GM23248 (cell line): ENCODE measurements around the gene PNKD. TPM values are rescaled to one million over a fixed set of nuclear protein-coding genes. Genes with fewer than 3 reads are reported as not detected.

Source experiments
- DNase-seq: peaks from one replicate; pipeline ENCODE4 v3.0.0-alpha.2; 2015
- H2AFZ ChIP-seq: fragments of 200-600 bp; sonication (generic); 2 replicates; pipeline ENCODE4 v1.6.1; 2016; ENCODE audit warnings: antibody characterized with exemption
- H3F3A ChIP-seq: fragments of 200-600 bp; sonication (generic); 2 replicates; pipeline ENCODE4 v1.6.1; 2016; ENCODE audit warnings: mild to moderate bottlenecking, antibody characterized with exemption, mixed run types; ENCODE audit not compliant: insufficient read depth
- H3K27ac ChIP-seq: fragments of 200-600 bp; sonication (generic); 2 replicates; pipeline ENCODE4 v1.5.1; 2016; ENCODE audit warnings: mild to moderate bottlenecking
- H3K27me3 ChIP-seq: fragments of 200-600 bp; sonication (generic); replicated peaks from 2 replicates; pipeline ENCODE4 v1.6.1; 2016; ENCODE audit warnings: mild to moderate bottlenecking; ENCODE audit not compliant: insufficient read depth
- H3K36me3 ChIP-seq: fragments of 200-600 bp; sonication (generic); 2 replicates; pipeline ENCODE4 v1.6.1; 2016; ENCODE audit warnings: low read depth, mild to moderate bottlenecking
- H3K4me1 ChIP-seq: fragments of 200-600 bp; sonication (generic); 2 replicates; pipeline ENCODE4 v1.6.1; 2016; ENCODE audit warnings: mild to moderate bottlenecking; ENCODE audit not compliant: insufficient read depth
- H3K4me2 ChIP-seq: fragments of 200-600 bp; sonication (generic); one replicate; pipeline ENCODE4 v1.6.1; 2016; ENCODE audit warnings: mild to moderate bottlenecking; ENCODE audit not compliant: unreplicated experiment
- H3K4me3 ChIP-seq: fragments of 200-600 bp; sonication (generic); 2 replicates; pipeline ENCODE4 v1.5.1; 2016; ENCODE audit warnings: mild to moderate bottlenecking
- H3K79me2 ChIP-seq: fragments of 200-600 bp; sonication (generic); 2 replicates; pipeline ENCODE4 v1.6.1; 2016; ENCODE audit warnings: mild to moderate bottlenecking; ENCODE audit not compliant: insufficient read depth
- H3K9ac ChIP-seq: fragments of 200-600 bp; sonication (generic); 2 replicates; pipeline ENCODE4 v1.6.1; 2016; ENCODE audit warnings: mild to moderate bottlenecking
- H3K9me2 ChIP-seq: fragments of 200-600 bp; sonication (generic); 2 replicates; pipeline ENCODE4 v1.6.1; 2016; ENCODE audit warnings: mixed run types, mild to moderate bottlenecking, moderate library complexity; ENCODE audit not compliant: insufficient read depth
- H3K9me3 ChIP-seq: fragments of 200-600 bp; sonication (generic); one replicate; pipeline ENCODE4 v1.6.1; 2017; ENCODE audit warnings: low read depth
- H4K20me1 ChIP-seq: fragments of 200-600 bp; sonication (generic); 2 replicates; pipeline ENCODE4 v1.6.0; 2016; ENCODE audit not compliant: insufficient read depth
- EZH2 ChIP-seq: fragments of 200-600 bp; sonication (generic); IDR thresholded peaks from 2 replicates; pipeline ENCODE4 v1.6.1; 2018; ENCODE audit warnings: antibody characterized with exemption, mild to moderate bottlenecking; ENCODE audit not compliant: insufficient read depth, poor library complexity, severe bottlenecking
- EZH2phosphoT487 ChIP-seq: fragments of 200-600 bp; sonication (generic); IDR thresholded peaks from 2 replicates; pipeline ENCODE4 v1.6.1; 2018; ENCODE audit warnings: antibody characterized with exemption, moderate library complexity, mild to moderate bottlenecking, low read depth; ENCODE audit not compliant: insufficient read depth
- WGBS, 2 experiments: methylation state at CpG; one replicate each; pipeline ENCODE4 v1.1.6; 2015 to 2017; ENCODE audit warnings: low lambda C conversion rate in 2 of 2, low coverage in 1 of 2; ENCODE audit errors: missing lambda C conversion rate in 2 of 2; 5-methylcytosine and 5-hydroxymethylcytosine counted together
- in situ Hi-C: fragments of 300-500 bp; cut with MboI; formaldehyde crosslinking; loops from 2 replicates; pipeline ENCODE4 v1.15.0; 2020
- polyA plus RNA-seq: library from polyadenylated mRNA; unstranded; fragments of >200 nt; fragmentation: Nextera tagmentation; extraction: Ambion mirVana; gene quantifications from 2 replicates; pipeline ENCODE4 v1.2.1, GENCODE V29; 2016
- total RNA-seq: library from RNA; depleted of rRNA; stranded (reverse); fragments of >200 nt; shearing (Covaris generic); gene quantifications from 2 replicates; pipeline ENCODE4 v1.2.3, GENCODE V29; 2014

Gene PNKD
- total and polyA plus RNA-seq, 2 experiments from 2014 or later = 28.6 to 82.7 TPM

DNA sequence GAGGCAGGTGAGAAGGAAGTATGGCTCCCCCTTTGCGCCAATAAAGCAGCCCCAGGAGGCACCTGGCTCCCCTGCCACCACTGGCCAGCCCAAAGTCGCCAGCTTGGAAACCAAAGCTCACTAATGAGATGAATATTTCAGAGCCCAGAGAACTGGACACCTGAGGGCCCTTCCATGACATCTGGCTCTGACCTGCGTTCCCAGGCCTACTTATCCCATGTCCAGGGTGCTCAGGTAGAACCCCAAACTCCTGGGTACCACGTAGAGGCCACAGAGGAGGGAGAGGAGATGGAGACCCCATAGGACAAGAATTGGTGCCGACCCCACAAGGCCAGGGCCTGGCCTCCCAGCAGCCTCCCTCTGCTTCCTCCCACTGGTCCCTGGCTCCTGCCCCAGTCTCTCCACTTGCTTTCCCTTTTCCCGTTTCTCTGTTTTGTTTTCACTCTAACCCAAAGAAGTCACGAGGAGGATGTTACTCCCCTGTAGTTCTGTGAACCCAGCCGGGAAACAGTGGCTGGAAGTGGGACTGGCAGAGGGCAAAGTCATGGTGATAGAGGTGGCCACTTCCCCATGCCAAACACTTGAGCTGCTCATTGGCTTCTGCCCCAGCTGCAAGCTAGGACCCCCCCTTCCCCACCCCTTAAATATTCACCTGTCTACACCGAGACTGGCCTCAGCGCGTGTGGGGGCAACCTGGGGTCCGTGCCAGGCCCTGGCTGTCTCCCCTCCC is 21.2 kb downstream of the PNKD start:
- Histone ChIP-seq H3K27ac (peak overlapping the region; percentile 81), H4K20me1 (no peaks in the 10 kb centered on the region), H3K9me3 (no peaks in the 10 kb centered on the region), H3F3A (peaks cover 26% of the 10 kb centered on the region), H3K4me2 (peak overlapping the region; percentile 92), H3K36me3 (no peaks in the 10 kb centered on the region), H3K79me2 (peaks cover 56% of the 10 kb centered on the region), H3K4me1 (peaks cover 33% of the 10 kb centered on the region), H3K9ac (peak overlapping the region; percentile 93), H3K27me3 (no peaks in the 10 kb centered on the region), H3K4me3 (peak overlapping the region; percentile 89), H2AFZ (peak overlapping the region; percentile 95), H3K9me2 (no peaks in the 10 kb centered on the region)
- TF ChIP-seq EZH2 = no peak
- TF ChIP-seq EZH2phosphoT487 = no peak
- DNase-seq = peak; percentile 55
- 18% methylated on average over 11 to 12 of the region's 12 CpGs for WGBS, 2 experiments
- in situ Hi-C loops = no loop called here

DNA sequence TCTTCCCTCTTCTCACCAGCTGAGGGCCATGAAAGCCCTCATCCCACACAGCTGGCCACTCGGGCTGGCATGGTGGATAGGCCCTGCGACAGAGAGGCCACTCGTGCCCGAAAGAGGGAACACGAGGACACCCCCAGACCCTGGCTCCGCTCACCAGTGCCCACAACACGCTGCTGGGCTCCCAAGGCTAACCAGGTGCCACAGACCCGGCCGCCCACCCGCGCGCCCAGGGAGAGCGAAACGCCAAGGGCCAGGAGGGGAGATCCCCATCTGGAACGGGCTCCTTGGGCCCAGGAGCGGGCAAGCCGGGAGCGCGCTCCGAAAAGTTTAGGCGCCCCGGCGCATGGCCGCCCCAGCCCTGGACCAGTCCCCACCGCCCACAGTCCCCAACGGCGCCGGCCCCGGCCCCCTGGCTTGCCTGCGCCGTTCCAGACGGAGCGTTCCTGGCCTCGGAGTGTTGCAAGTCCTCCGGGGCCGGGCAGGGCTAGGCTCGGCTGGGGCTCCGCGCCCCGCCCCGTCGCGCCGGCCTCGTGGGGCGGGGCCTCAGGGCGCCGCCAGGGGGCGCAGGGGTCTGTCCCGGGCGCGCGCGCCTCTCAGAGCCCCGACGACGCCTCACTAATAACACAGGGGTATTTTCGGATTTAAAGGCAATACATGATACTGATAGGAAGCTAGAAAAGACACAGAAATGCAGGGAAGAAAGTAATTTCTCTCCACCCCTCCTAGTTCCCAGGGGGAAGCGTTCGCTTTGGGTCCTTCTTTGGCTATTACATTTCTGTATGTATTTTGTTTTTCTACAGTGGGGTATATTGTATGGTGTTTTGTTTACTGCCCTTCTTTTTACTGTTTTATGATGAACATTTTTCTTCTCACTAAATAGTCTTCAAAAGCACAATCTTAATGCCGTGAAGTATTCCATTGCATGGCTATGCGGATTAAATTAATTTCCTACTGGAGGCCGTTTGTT is 22.0 kb downstream of the PNKD start, which contains the start of gene TMBIM1:
Gene TMBIM1 (minus strand): TSS at position 456 of the 967 bp plus-strand sequence. CDS start 10,362 bp downstream, outside the sequence.
- H2AFZ ChIP-seq = peak within 1 kb of the TSS; percentile 95
- H3K27me3 ChIP-seq = no peaks in the 10 kb centered on the region
- H3K4me2 ChIP-seq = peak within 1 kb of the TSS; percentile 92
- no peaks in the 10 kb centered on the region for H4K20me1 ChIP-seq
- peak within 1 kb of the TSS; percentile 93 for H3K9ac ChIP-seq
- 3 to 5% methylated on average over 47 to 52 of the region's 63 CpGs for WGBS, 2 experiments
- peaks cover 26% of the 10 kb centered on the region for H3F3A ChIP-seq
- H3K36me3 ChIP-seq = no peaks in the 10 kb centered on the region
- TF ChIP-seq EZH2phosphoT487 (no peak), EZH2 (no peak)
- H3K4me1 ChIP-seq = peaks cover 31% of the 10 kb centered on the region
- peak within 1 kb of the TSS; percentile 89 for H3K4me3 ChIP-seq
- peaks cover 55% of the 10 kb centered on the region for H3K79me2 ChIP-seq
- no peaks in the 10 kb centered on the region for H3K9me2 ChIP-seq
- peak within 1 kb of the TSS; percentile 81 for H3K27ac ChIP-seq
- peak; percentile 93 for DNase-seq
- no peaks in the 10 kb centered on the region for H3K9me3 ChIP-seq
- in situ Hi-C loops = no loop called here

DNA sequence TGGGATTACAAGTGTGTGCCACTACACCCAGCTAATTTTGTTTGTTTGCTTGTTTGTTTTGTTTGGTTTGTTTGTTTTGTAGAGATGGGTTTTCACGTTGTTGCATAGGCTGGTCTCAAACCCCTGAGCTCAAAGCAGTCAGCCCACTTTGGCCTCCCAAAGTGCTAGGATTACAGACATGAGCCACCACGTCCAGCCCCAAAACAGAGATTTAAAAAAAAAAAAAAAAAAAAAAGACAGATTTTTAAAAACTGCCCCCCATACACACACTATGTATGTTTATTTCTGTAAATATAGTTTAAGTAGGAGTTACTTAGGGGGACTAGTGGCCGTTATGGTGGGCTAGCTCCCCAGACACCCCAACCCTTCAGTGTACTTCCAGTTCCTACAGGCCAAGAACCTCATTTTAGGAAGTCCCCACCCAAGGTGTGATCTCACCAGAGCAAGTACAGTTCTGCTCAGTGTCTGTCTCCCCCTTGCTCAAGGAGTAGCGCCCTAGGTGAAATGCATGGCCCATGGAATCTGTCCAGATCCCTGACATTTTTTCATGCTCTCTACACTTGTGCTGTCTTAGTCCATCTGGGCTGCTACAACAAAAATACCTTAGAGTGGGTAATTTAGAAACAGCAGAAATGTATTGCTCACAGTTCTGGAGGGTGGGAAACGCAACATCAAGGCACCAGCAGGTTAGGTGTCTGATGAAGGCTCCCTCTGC is 23.6 kb downstream of the PNKD start:
- Histone ChIP-seq H3F3A (peaks cover 11% of the 10 kb centered on the region), H3K4me1 (peaks cover 24% of the 10 kb centered on the region), H3K9me3 (no peaks in the 10 kb centered on the region), H3K79me2 (peaks cover 40% of the 10 kb centered on the region), H2AFZ (no peak overlapping the region), H3K27me3 (no peaks in the 10 kb centered on the region), H3K27ac (no peak overlapping the region), H3K36me3 (no peaks in the 10 kb centered on the region), H3K4me2 (no peak overlapping the region), H4K20me1 (no peaks in the 10 kb centered on the region), H3K4me3 (no peak overlapping the region), H3K9me2 (no peaks in the 10 kb centered on the region), H3K9ac (no peak overlapping the region)
- in situ Hi-C loops = no loop called here
- 67 to 71% methylated on average over 5 of the region's 5 CpGs for WGBS, 2 experiments
- DNase-seq = no peak
- TF ChIP-seq EZH2phosphoT487 = no peak
- TF ChIP-seq EZH2 = no peak
